Mammary epithelial cell (primary cell): ENCODE data around the gene POMGNT2.

Experiments
- EZH2 ChIP-seq: IDR thresholded peaks from 2 replicates; pipeline ENCODE4 v1.6.1; 2012; ENCODE audit warnings: low read length, inconsistent platforms, borderline replicate concordance
- TF ChIP-seq, protein P1 (sequence below), 2 donors: IDR thresholded peaks in 1 of 2; conservative IDR thresholded peaks in 1 of 2; 2 replicates each; pipeline ENCODE4 v1.5.1; 2011 to 2012; ENCODE audit warnings: inconsistent platforms in 2 of 2, low read length in 2 of 2, mild to moderate bottlenecking in 2 of 2, control low read depth in 1 of 2, low read depth in 1 of 2; ENCODE audit not compliant: insufficient read depth in 1 of 2; ENCODE audit errors: extremely low read depth in 1 of 2

DNA sequence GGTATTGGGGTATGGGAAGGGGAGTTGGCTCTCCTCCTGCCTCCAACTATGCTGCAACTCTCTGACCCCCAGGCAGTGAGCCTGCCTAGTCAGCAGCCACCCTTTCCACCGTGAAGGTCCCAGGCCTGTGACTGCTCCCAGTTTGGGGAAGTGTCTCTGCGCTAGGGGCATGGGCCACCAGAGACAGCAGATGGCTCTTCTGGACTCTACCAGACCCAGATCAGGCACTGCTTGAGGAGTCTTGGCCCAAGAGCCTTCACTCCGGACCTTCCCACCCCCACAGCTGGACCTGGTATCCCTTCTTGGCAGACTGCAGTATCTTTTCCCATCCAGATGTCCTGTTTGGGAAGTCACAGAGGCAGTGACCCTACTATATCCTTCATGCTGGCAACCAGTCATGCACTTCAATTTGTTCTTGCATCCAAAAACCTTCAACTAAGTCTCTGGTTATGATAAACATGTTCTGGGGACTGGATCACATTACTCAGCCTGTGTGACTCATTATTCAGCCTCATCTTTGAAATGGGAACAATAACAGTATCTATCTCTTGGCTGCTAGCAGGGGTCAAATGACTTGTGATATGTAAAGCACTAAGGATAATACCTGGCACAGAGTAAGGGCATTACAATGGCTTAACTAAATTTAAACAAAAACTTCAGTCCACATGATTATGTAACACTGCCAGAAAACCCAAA lies 62.7 kb downstream of the POMGNT2 start:
- TF ChIP-seq, protein P1, sequence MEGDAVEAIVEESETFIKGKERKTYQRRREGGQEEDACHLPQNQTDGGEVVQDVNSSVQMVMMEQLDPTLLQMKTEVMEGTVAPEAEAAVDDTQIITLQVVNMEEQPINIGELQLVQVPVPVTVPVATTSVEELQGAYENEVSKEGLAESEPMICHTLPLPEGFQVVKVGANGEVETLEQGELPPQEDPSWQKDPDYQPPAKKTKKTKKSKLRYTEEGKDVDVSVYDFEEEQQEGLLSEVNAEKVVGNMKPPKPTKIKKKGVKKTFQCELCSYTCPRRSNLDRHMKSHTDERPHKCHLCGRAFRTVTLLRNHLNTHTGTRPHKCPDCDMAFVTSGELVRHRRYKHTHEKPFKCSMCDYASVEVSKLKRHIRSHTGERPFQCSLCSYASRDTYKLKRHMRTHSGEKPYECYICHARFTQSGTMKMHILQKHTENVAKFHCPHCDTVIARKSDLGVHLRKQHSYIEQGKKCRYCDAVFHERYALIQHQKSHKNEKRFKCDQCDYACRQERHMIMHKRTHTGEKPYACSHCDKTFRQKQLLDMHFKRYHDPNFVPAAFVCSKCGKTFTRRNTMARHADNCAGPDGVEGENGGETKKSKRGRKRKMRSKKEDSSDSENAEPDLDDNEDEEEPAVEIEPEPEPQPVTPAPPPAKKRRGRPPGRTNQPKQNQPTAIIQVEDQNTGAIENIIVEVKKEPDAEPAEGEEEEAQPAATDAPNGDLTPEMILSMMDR (conservative IDR thresholded peaks at IDR 0.05 in 1 of 2, IDR thresholded peaks at IDR 0.05 in 1 of 2; ENCODE audit: extremely low read depth in 1 of 2, insufficient read depth in 1 of 2, low read depth in 1 of 2, low read length in 2 of 2), result no peak
- TF ChIP-seq EZH2, result no peak
